Caco-2 (cell line): Measurements from ENCODE around the gene KIF1C. TPM values are rescaled to one million over a fixed set of nuclear protein-coding genes. Genes with fewer than 3 reads are reported as not detected.

ENCODE experiments used
- BruUV-seq: library from RNA; stranded (reverse); fragments of 400-500 nt; replicated peaks from 2 replicates; lab custom pipeline; 2021; lab: Mats Ljungman, UMichigan
- CTCF ChIA-PET: fragments of 300-600 bp; sonication (Branson Sonifier 250); formaldehyde crosslinking; loops from one replicate; lab custom pipeline; 2022; ENCODE audit warnings: antibody characterized with exemption; lab: Charles Lee
- POLR2A ChIA-PET: fragments of 300-600 bp; sonication (Branson Sonifier 250); formaldehyde crosslinking; loops from one replicate; lab custom pipeline; 2022; ENCODE audit warnings: antibody characterized with exemption; lab: Charles Lee
- DNase-seq, 2 experiments: peaks; one replicate each; pipeline versions ENCODE4 v3.0.0 to v3.0.0-alpha.2; 2020 to 2022
- H3K27me3 ChIP-seq: replicated peaks from 2 replicates; pipeline ENCODE4 v1.6.0; 2011; ENCODE audit warnings: low read length; ENCODE audit not compliant: control insufficient read depth, insufficient read depth
- H3K36me3 ChIP-seq: 2 replicates; pipeline ENCODE4 v1.5.1; 2011; ENCODE audit warnings: low read length; ENCODE audit not compliant: control insufficient read depth, insufficient read depth
- H3K4me1 ChIP-seq: fragments of 250-450 bp; sonication (Bioruptor Pico); 2 replicates; pipeline ENCODE4 v1.5.1; 2020; ENCODE audit warnings: mild to moderate bottlenecking
- H3K4me3 ChIP-seq: 2 replicates; pipeline ENCODE4 v1.5.1; 2011; ENCODE audit warnings: low read depth, mild to moderate bottlenecking, control low read depth, low read length
- H3K9me3 ChIP-seq: fragments of 250-450 bp; sonication (Bioruptor Pico); 2 replicates; pipeline ENCODE4 v1.5.1; 2020; ENCODE audit warnings: mild to moderate bottlenecking, moderate library complexity
- H3K27ac Mint-ChIP-seq: one replicate; pipeline ENCODE4 v1.8.0; 2022; ENCODE audit warnings: mixed read lengths; ENCODE audit not compliant: unreplicated experiment
- H3K27me3 Mint-ChIP-seq: one replicate; pipeline ENCODE4 v1.8.0; 2022; ENCODE audit warnings: mixed read lengths; ENCODE audit not compliant: insufficient read depth, unreplicated experiment
- H3K36me3 Mint-ChIP-seq: one replicate; pipeline ENCODE4 v1.8.0; 2022; ENCODE audit warnings: mild to moderate bottlenecking, mixed read lengths; ENCODE audit not compliant: insufficient read depth, unreplicated experiment
- H3K4me1 Mint-ChIP-seq: one replicate; pipeline ENCODE4 v1.8.0; 2022; ENCODE audit warnings: low read depth, mixed read lengths; ENCODE audit not compliant: unreplicated experiment
- H3K4me3 Mint-ChIP-seq: one replicate; pipeline ENCODE4 v1.8.0; 2022; ENCODE audit warnings: mild to moderate bottlenecking, moderate library complexity, mixed read lengths; ENCODE audit not compliant: unreplicated experiment
- H3K9me3 Mint-ChIP-seq: one replicate; pipeline ENCODE4 v1.8.0; 2022; ENCODE audit warnings: mixed read lengths; ENCODE audit not compliant: unreplicated experiment
- CTCF ChIP-seq, 2 experiments: fragments of 200-600 bp in 1 of 2; IDR thresholded peaks; 1 replicate in 1 of 2; 2 replicates in 1 of 2; pipeline versions ENCODE4 v1.5.1 to v1.8.0; 2011 to 2022; ENCODE audit warnings: antibody characterized with exemption in 1 of 2, control low read depth in 1 of 2, inconsistent platforms in 1 of 2, low read depth in 1 of 2, low read length in 1 of 2, mild to moderate bottlenecking in 1 of 2, moderate library complexity in 1 of 2; ENCODE audit not compliant: insufficient read depth in 1 of 2, severe bottlenecking in 1 of 2, unreplicated experiment in 1 of 2
- intact Hi-C: fragments of 100-400 bp; cut with micrococcal nuclease; formaldehyde crosslinking; loops from one replicate; pipeline ENCODE4 v1.10.0; 2022; ENCODE audit not compliant: unreplicated experiment
- total RNA-seq: library from RNA; stranded (reverse); gene quantifications from 2 replicates; pipeline ENCODE4 v1.2.3, GENCODE V29; 2022

The KIF1C gene
- total RNA-seq, 1 experiment from 2014 or later: 87.5 TPM

GRCh38 chr17:5047446-5047845, 49.7 kb downstream of the KIF1C start:
- no peaks in the 10 kb centered on the region for H3K36me3 Mint-ChIP-seq
- H3K4me3 Mint-ChIP-seq: no peak overlapping the region
- no peaks in the 10 kb centered on the region for H3K27me3 Mint-ChIP-seq
- H3K27ac Mint-ChIP-seq: no peak overlapping the region
- POLR2A ChIA-PET: no interaction called here
- Histone ChIP-seq H3K36me3 (no peaks in the 10 kb centered on the region), H3K4me3 (no peak overlapping the region), H3K9me3 (no peaks in the 10 kb centered on the region), H3K27me3 (no peaks in the 10 kb centered on the region), H3K4me1 (no peaks in the 10 kb centered on the region)
- TF ChIP-seq CTCF (IDR thresholded peaks at IDR 0.05; ENCODE audit: insufficient read depth in 1 of 2, low read depth in 1 of 2, low read length in 1 of 2, severe bottlenecking in 1 of 2, unreplicated experiment in 1 of 2): no peak
- H3K9me3 Mint-ChIP-seq: no peaks in the 10 kb centered on the region
- no TSS peak for BruUV-seq
- intact Hi-C loops: no loop called here
- H3K4me1 Mint-ChIP-seq: no peaks in the 10 kb centered on the region
- no peak for DNase-seq
- CTCF ChIA-PET: no interaction called here

DNA sequence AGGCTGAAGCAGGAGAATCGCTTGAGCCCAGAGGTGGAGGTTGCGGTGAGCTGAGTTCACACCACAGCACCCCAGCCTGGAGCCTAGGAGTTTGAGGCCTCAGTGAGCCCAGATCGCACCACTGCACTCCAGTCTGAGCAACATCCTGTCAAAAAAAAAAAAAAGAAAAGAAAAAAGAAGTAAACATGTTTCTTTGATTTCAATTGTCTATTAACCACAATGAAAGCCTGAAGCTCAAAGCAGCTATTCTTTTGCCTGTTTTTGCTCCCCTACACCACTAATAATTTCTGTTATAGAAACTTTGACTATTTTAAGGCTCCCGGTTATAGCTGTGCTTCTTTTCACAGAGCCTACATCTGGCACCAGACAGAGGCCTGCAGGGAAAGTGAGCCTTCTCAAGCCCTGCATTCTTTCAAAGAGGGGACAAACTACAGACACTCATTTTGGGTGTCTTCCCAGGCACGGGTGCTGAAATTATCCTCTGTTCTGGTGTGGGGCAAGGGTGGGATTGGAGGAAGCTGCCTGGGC, 51.6 kb downstream of the KIF1C start:
- Mint-ChIP-seq H3K9me3 (no peaks in the 10 kb centered on the region), H3K27me3 (no peaks in the 10 kb centered on the region), H3K27ac (no peak overlapping the region), H3K4me3 (no peak overlapping the region), H3K4me1 (no peaks in the 10 kb centered on the region), H3K36me3 (no peaks in the 10 kb centered on the region)
- DNase-seq: no peak
- CTCF ChIA-PET: no interaction called here
- Histone ChIP-seq H3K4me3 (no peak overlapping the region), H3K36me3 (no peaks in the 10 kb centered on the region), H3K9me3 (no peaks in the 10 kb centered on the region), H3K4me1 (no peaks in the 10 kb centered on the region), H3K27me3 (no peaks in the 10 kb centered on the region)
- no TSS peak for BruUV-seq
- POLR2A ChIA-PET: no interaction called here
- intact Hi-C loops: no loop called here
- TF ChIP-seq CTCF (IDR thresholded peaks at IDR 0.05; ENCODE audit: insufficient read depth in 1 of 2, low read depth in 1 of 2, low read length in 1 of 2, severe bottlenecking in 1 of 2, unreplicated experiment in 1 of 2): no peak

- H3K27me3 ChIP-seq: no peaks in the 10 kb centered on the region
- no peaks in the 10 kb centered on the region for H3K9me3 ChIP-seq
- no peaks in the 10 kb centered on the region for H3K9me3 Mint-ChIP-seq
- BruUV-seq: no TSS peak
- H3K4me3 ChIP-seq: no peak overlapping the region
- peaks cover 6% of the 10 kb centered on the region for H3K36me3 Mint-ChIP-seq
- ChIA-PET POLR2A (no interaction called here), CTCF (no interaction called here)
- no peaks in the 10 kb centered on the region for H3K27me3 Mint-ChIP-seq
- H3K36me3 ChIP-seq: no peaks in the 10 kb centered on the region
- H3K27ac Mint-ChIP-seq: no peak overlapping the region
- no peaks in the 10 kb centered on the region for H3K4me1 Mint-ChIP-seq
- H3K4me1 ChIP-seq: no peaks in the 10 kb centered on the region
- H3K4me3 Mint-ChIP-seq: no peak overlapping the region
- TF ChIP-seq CTCF (IDR thresholded peaks at IDR 0.05; ENCODE audit: insufficient read depth in 1 of 2, low read depth in 1 of 2, low read length in 1 of 2, severe bottlenecking in 1 of 2, unreplicated experiment in 1 of 2): no peak
- intact Hi-C loops: no loop called here
- DNase-seq: no peak
Observed at GRCh38 chr17:5050278-5050677, 52.5 kb downstream of the KIF1C start.
